Spleen (tissue), 7 donors: ENCODE measurements around the gene PRR29.
A peak's percentile ranks its signal among the peaks of the same experiment; 100 is the strongest.

Experiments
- CTCF ChIP-seq, 11 experiments: fragments of 200-600 bp in 7 of 11; fragments of 450-650 bp in 4 of 11; sonication (generic) in 4 of 11; IDR thresholded peaks in 8 of 11; conservative IDR thresholded peaks in 3 of 11; 1 replicate in 7 of 11; 2 replicates in 4 of 11; pipeline versions ENCODE4 v1.4.0 to v1.8.0; 2016 to 2021; ENCODE audit warnings: antibody characterized with exemption in 11 of 11, inconsistent platforms in 4 of 11, mild to moderate bottlenecking in 1 of 11
- POLR2AphosphoS5 ChIP-seq, 3 donors: sonication (generic); formaldehyde crosslinking; IDR thresholded peaks; one replicate each; pipeline ENCODE4 v1.5.1; 2017; ENCODE audit warnings: antibody characterized with exemption in 3 of 3
- donor health status: DM: no; HTN: no; CAD: no; lungs with moderate emphysema.
- donor health status: DM: no; HTN: no; CAD: no.
- donor health status: DM: no; HTN: no; CAD: no.

- TF ChIP-seq CTCF (IDR thresholded peaks at IDR 0.05 in 8 of 11, conservative IDR thresholded peaks at IDR 0.05 in 3 of 11), result no peak
- TF ChIP-seq POLR2AphosphoS5 (IDR thresholded peaks at IDR 0.05), result peak in 1 of 3 donors; percentile 3
These were observed 656 bp upstream of the PRR29 start for GRCh38 chr17:63997341-63998048.
